ENCODE results near the gene CCR2. TPM values are rescaled to one million over a fixed set of nuclear protein-coding genes. Genes with fewer than 3 reads are reported as not detected.

Gene CCR2
- total RNA-seq, 4 donors from 2014 or later, result 0.46 to 6.0 (median 2.3) TPM

DNA sequence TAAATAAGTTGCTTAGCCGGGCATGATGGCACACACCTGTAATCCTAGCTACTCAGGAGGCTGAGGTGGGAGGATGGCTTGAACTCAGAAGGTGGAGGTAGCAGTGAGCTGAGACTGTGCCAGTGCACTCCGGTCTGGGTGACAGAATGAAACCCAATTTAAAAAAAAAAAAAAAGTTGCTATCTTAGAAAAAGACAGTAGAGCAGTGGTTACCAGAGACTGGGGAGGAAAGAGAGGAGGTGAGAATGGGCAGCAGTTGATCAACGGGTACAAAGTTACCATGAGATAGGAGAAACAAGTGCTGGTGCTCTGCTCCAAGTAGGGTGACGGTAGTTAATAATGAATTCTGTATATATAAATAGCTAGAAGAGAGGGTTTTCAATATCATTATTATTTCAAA lies 821 bp upstream of the CCR2 start:
- TF ChIP-seq, protein P1, sequence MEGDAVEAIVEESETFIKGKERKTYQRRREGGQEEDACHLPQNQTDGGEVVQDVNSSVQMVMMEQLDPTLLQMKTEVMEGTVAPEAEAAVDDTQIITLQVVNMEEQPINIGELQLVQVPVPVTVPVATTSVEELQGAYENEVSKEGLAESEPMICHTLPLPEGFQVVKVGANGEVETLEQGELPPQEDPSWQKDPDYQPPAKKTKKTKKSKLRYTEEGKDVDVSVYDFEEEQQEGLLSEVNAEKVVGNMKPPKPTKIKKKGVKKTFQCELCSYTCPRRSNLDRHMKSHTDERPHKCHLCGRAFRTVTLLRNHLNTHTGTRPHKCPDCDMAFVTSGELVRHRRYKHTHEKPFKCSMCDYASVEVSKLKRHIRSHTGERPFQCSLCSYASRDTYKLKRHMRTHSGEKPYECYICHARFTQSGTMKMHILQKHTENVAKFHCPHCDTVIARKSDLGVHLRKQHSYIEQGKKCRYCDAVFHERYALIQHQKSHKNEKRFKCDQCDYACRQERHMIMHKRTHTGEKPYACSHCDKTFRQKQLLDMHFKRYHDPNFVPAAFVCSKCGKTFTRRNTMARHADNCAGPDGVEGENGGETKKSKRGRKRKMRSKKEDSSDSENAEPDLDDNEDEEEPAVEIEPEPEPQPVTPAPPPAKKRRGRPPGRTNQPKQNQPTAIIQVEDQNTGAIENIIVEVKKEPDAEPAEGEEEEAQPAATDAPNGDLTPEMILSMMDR (IDR thresholded peaks at IDR 0.05), result no peak
- TF ChIP-seq EP300 (IDR thresholded peaks at IDR 0.05) (no peak), POLR2AphosphoS5 (IDR thresholded peaks at IDR 0.05) (no peak), POLR2A (IDR thresholded peaks at IDR 0.05; ENCODE audit: low read depth) (no peak)
- no peaks in the 10 kb centered on the region for H3K36me3 ChIP-seq
- H3K27ac ChIP-seq (replicated peaks in 1 of 4), result no peak overlapping the region
- WGBS, result 89% methylated on average over 4 of the region's 4 CpGs
- peaks cover 0 to 37% (median 0%) of the 10 kb centered on the region in 4 donors for H3K27me3 ChIP-seq
- intact Hi-C loops (cut with DNase I), result no loop called here
- H3K9me3 ChIP-seq, result no peaks in the 10 kb centered on the region
- H3K4me3 ChIP-seq, result no peak overlapping the region
- peak; percentile 17 for DNase-seq (ENCODE audit: extremely low spot score)
- H3K4me1 ChIP-seq, result no peaks in the 10 kb centered on the region

DNA sequence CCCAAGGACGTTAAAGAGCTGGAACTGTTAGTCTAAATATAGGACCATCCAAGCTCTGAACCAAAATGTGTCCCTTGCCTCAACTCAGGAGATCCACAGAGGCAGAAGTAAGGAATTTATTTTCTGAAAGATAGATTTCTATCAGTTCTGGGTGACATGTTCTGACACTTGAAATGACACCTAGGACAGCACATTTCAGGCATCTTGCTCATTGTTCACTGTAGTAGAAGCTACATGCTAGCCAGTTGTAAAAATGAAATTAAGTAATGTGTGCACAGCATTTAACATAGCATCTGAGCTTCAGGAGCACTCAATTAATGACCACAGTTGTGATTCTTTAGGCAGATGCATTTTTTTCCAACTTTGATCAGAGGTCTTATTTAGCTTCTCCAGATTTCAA lies 567 bp downstream of the CCR2 start:
- 60% methylated on average over 1 of the region's 1 CpG for whole genome bisulfite sequencing
- Histone ChIP-seq H3K4me3 (peak overlapping the region in 1 of 4 donors; percentile 14), H3K27ac (replicated peaks in 1 of 4) (no peak overlapping the region), H3K4me1 (peaks cover 0 to 4% (median under 1%) of the 10 kb centered on the region in 4 donors), H3K9me3 (no peaks in the 10 kb centered on the region), H3K36me3 (no peaks in the 10 kb centered on the region), H3K27me3 (peaks cover 0 to 37% (median 0%) of the 10 kb centered on the region in 4 donors)
- TF ChIP-seq POLR2A (IDR thresholded peaks at IDR 0.05; ENCODE audit: low read depth), result no peak
- TF ChIP-seq, protein P1 (IDR thresholded peaks at IDR 0.05), result no peak
- no peak for TF ChIP-seq EP300 (IDR thresholded peaks at IDR 0.05)
- no peak for TF ChIP-seq POLR2AphosphoS5 (IDR thresholded peaks at IDR 0.05)
- intact Hi-C loops (cut with DNase I), result no loop called here
- no peak for DNase-seq (ENCODE audit: extremely low spot score)

DNA sequence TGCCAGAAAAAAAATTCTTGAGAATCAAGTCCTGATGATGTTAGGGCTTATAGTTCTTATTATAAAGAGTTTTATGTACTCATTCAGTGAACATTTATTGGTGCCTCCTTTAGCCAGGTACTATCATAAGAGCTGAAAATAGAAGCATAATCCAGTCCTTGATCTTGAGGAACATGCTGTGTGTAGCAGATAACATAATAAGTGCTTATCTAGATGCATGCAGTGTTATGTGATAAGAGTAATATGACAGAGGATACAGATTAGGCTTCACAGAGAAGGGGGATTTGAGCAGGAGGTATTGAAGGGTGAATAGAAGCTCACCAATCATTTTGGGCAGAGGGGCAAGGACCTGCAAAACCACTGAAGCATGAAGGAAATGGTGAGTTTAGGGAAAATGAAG lies 1.1 kb downstream of the CCR2 start:
- H3K4me1 ChIP-seq, result peaks cover 0 to 7% (median 3%) of the 10 kb centered on the region in 4 donors
- no peak overlapping the region for H3K4me3 ChIP-seq
- H3K27ac ChIP-seq (replicated peaks in 1 of 4), result no peak overlapping the region
- no peak for TF ChIP-seq EP300 (IDR thresholded peaks at IDR 0.05)
- no peak for TF ChIP-seq POLR2AphosphoS5 (IDR thresholded peaks at IDR 0.05)
- TF ChIP-seq, protein P1 (IDR thresholded peaks at IDR 0.05), result no peak
- no peak for TF ChIP-seq POLR2A (IDR thresholded peaks at IDR 0.05; ENCODE audit: low read depth)
- H3K27me3 ChIP-seq, result peaks cover 0 to 37% (median 0%) of the 10 kb centered on the region in 4 donors
- no peak for DNase-seq (ENCODE audit: extremely low spot score)
- intact Hi-C loops (cut with DNase I), result no loop called here
- H3K9me3 ChIP-seq, result no peaks in the 10 kb centered on the region
- no peaks in the 10 kb centered on the region for H3K36me3 ChIP-seq

DNA sequence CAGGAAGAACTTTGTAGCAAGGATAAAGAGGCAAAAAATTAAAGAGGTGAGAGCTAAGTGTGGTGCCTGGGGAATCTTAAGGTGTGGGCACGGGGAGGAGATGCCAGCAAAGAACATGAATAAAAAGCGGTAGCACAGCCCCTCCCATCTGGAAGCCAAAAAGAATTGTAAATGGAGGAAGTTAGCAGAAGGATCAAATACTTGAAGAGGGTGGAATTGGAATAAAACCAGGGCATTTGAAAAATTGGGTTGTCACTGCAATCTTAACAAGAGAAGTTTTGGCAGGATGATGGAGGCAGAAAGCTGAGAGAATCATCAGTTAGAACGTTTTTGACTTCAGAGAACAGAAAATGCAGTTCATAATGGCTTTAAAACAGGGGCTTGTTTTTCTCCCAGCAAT lies 2.4 kb downstream of the CCR2 start:
- Histone ChIP-seq H3K9me3 (no peaks in the 10 kb centered on the region), H3K4me1 (peaks cover 0 to 16% (median 4%) of the 10 kb centered on the region in 4 donors), H3K4me3 (peak overlapping the region in 1 of 4 donors; percentile 9), H3K27ac (replicated peaks in 1 of 4) (no peak overlapping the region), H3K36me3 (no peaks in the 10 kb centered on the region), H3K27me3 (peaks cover 0 to 29% (median 0%) of the 10 kb centered on the region in 4 donors)
- WGBS, result 34% methylated on average over 3 of the region's 3 CpGs
- no peak for DNase-seq (ENCODE audit: extremely low spot score)
- intact Hi-C loops (cut with DNase I), result no loop called here
- TF ChIP-seq POLR2AphosphoS5 (IDR thresholded peaks at IDR 0.05) (no peak), POLR2A (IDR thresholded peaks at IDR 0.05; ENCODE audit: low read depth) (no peak), EP300 (IDR thresholded peaks at IDR 0.05) (no peak)
- TF ChIP-seq, protein P1 (IDR thresholded peaks at IDR 0.05), result no peak

DNA sequence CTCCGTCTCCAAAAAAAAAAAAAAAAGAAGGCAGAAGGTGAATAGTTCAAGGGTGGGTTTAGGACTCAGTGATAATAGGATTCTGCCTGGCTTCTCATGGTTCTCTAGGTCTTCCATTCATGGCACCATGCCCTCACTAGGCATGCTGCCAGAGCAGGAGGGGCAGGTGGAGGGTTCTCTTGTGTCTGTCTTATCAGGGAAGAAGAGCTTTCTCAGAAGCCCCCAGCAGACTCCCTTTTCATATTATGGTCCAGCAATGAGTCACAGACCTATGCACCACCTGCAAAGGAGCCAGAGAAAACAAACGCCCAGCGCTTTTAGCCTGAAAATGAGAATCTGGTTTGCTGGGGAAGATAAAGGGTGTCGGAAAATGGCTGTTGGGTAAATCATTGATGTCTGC lies 3.0 kb downstream of the CCR2 start:
- no peaks in the 10 kb centered on the region for H3K36me3 ChIP-seq
- no peaks in the 10 kb centered on the region for H3K9me3 ChIP-seq
- no peak overlapping the region for H3K27ac ChIP-seq (replicated peaks in 1 of 4)
- H3K27me3 ChIP-seq, result peaks cover 0 to 23% (median 0%) of the 10 kb centered on the region in 4 donors
- peaks cover 0 to 16% (median 6%) of the 10 kb centered on the region in 4 donors for H3K4me1 ChIP-seq
- intact Hi-C loops (cut with DNase I), result no loop called here
- DNase-seq (ENCODE audit: extremely low spot score), result no peak
- TF ChIP-seq POLR2AphosphoS5 (IDR thresholded peaks at IDR 0.05), result no peak
- TF ChIP-seq EP300 (IDR thresholded peaks at IDR 0.05), result no peak
- TF ChIP-seq, protein P1 (IDR thresholded peaks at IDR 0.05), result no peak
- TF ChIP-seq POLR2A (IDR thresholded peaks at IDR 0.05; ENCODE audit: low read depth), result no peak
- 84% methylated on average over 4 of the region's 4 CpGs for WGBS
- no peak overlapping the region for H3K4me3 ChIP-seq
